HUES6 (cell line): ENCODE results near the gene KCTD19.
"Not testable (repeated sequence)": the region's sequence is repeated elsewhere in the genome, so short reads cannot be mapped to it uniquely, and the experiment has no call there.

Experiments used
- H3K27ac ChIP-seq: 2 replicates; pipeline ENCODE4 v1.7.0; 2013; ENCODE audit warnings: low read depth, mild to moderate bottlenecking, low read length, inconsistent platforms
- H3K27me3 ChIP-seq: 2 replicates; pipeline ENCODE4 v1.6.1; 2013; ENCODE audit warnings: low read length; ENCODE audit not compliant: control insufficient read depth, insufficient read depth
- H3K36me3 ChIP-seq: 2 replicates; pipeline ENCODE4 v1.6.1; 2013; ENCODE audit warnings: low read length; ENCODE audit not compliant: control insufficient read depth, insufficient read depth
- H3K4me1 ChIP-seq: 2 replicates; pipeline ENCODE4 v1.6.1; 2013; ENCODE audit warnings: low read length; ENCODE audit not compliant: control insufficient read depth, insufficient read depth
- H3K4me3 ChIP-seq: 2 replicates; pipeline ENCODE4 v1.5.1; 2013; ENCODE audit warnings: low read depth, low read length
- H3K9ac ChIP-seq: one replicate; pipeline ENCODE4 v1.6.1; 2013; ENCODE audit warnings: mild to moderate bottlenecking, low read length
- H3K9me3 ChIP-seq: 2 replicates; pipeline ENCODE4 v1.6.1; 2013; ENCODE audit warnings: low read depth, low read length; ENCODE audit not compliant: control insufficient read depth, insufficient read depth

The KCTD19 gene

DNA sequence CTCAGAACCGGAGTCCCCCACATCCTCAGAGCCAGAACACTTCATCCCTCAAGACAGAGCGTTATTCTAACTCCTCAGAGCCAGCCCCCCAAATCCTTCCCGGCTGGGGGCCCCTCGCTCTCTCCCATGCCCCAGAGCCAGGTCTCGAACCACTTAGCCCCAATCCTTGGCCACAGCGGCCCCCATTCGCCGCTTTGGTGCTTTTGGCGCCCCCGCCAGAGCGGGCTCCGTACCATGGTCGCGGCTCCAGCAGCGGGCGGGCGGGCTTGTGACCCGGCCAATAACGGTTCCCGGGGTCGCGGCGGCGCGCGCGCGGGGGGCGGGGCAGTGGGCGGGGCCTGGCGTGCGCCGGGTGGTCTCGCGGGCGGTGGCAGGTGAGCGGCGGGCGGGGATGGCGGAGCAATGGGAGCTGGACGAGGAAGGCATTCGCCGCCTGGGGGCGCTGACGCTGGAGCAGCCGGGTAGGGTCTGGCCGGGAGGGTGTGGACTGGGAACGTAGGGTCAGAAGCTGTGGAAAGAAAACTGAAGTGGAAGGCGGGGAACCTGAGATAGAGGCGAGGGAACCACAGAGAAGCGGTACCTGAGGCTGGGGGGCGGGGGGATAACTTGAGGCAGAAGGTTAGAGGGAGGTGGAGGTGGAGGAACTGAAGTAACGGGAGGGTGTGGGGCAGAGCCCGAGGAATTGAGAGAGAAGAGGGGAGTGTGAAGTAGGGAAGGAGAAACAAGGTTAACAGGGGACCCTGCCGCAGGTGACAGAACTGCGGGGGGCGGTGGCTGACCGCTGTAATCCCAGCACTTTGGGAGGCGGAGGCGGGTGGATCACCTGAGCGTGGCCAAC is at the start of gene KCTD19, which contains the start of gene LRRC36:
TSS of gene KCTD19 (minus strand) at position 270 of the 838 bp plus-strand sequence. CDS start at position 236, 34 bp downstream.
TSS of gene LRRC36 (plus strand) at position 344 of the 838 bp plus-strand sequence. CDS start at position 392, 48 bp downstream.
- Histone ChIP-seq H3K9ac (peak within 1 kb of the TSS; percentile 64), H3K27me3 (peaks cover 8% of the 10 kb centered on the region), H3K9me3 (no peaks in the 10 kb centered on the region), H3K27ac (no peak within 1 kb of the TSS), H3K36me3 (no peaks in the 10 kb centered on the region), H3K4me3 (peak within 1 kb of the TSS; percentile 79), H3K4me1 (no peaks in the 10 kb centered on the region)

DNA sequence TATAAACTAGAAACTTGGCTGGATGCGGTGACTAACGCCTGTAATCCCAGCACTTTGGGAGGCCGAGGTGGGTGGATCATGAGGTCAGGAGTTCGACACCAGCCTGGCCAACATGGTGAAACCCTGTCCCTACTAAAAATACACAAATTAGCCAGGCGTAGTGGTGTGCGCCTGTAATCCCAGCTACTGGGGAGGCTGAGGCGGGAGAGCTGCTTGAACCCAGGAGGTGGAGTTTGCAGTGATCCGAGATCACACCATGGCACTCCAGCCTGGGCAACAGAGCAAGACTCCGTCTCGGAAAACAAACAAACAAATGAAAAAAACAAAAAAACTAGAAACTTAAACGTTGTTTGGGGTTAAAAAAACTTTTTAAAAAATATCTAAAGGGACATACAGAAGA is 49.5 kb upstream of the KCTD19 start:
- H3K27me3 ChIP-seq, H3K9me3 ChIP-seq, H3K4me1 ChIP-seq, H3K27ac ChIP-seq, H3K4me3 ChIP-seq, H3K9ac ChIP-seq, H3K36me3 ChIP-seq: not testable (repeated sequence)

DNA sequence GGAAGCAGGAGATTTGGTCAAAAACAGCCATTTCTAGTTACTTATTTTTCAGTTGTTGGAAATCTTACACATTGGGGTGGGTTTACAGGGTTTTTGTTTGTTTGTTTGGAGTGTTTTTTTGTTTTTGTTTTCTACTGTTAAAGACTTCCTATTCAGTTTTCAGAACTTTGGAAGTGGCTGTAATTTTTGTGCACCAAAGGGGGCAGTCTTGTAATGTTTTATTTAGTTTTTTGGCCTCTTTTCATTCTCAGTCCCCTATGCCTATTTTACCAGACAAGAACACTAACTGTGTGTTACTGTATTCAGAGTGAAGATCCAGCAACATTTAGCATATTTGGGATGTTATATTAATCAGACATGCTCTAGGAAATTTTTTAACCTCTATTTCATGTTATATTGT is 46.1 kb upstream of the KCTD19 start:
- peaks cover 27% of the 10 kb centered on the region for H3K27me3 ChIP-seq
- no peak overlapping the region for H3K27ac ChIP-seq
- H3K36me3 ChIP-seq, result no peaks in the 10 kb centered on the region
- no peaks in the 10 kb centered on the region for H3K9me3 ChIP-seq
- H3K4me1 ChIP-seq, result no peaks in the 10 kb centered on the region
- no peak overlapping the region for H3K9ac ChIP-seq
- H3K4me3 ChIP-seq, result no peak overlapping the region

DNA sequence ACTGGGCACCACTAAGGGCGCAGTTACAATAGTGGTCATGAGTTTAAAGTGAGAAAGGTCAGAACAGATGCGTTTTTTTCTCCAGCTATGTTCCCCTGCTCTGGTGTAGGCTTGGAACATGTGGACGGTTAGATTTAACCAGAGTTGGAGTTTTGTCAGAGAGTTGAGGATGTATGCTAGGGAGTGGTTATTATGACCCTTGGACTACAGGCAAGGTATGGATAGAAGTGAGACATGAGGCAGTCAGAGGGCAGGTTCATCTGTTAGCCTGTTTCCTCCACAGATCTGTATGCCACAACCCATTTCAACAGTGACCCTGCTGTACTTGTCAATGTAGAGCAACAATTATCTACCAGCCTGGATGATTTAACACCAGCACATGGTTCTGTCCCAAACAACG is 44.1 kb upstream of the KCTD19 start:
- Histone ChIP-seq H3K4me1 (no peaks in the 10 kb centered on the region), H3K4me3 (no peak overlapping the region), H3K9me3 (no peaks in the 10 kb centered on the region), H3K36me3 (no peaks in the 10 kb centered on the region), H3K9ac (no peak overlapping the region), H3K27me3 (peaks cover 32% of the 10 kb centered on the region), H3K27ac (no peak overlapping the region)

DNA sequence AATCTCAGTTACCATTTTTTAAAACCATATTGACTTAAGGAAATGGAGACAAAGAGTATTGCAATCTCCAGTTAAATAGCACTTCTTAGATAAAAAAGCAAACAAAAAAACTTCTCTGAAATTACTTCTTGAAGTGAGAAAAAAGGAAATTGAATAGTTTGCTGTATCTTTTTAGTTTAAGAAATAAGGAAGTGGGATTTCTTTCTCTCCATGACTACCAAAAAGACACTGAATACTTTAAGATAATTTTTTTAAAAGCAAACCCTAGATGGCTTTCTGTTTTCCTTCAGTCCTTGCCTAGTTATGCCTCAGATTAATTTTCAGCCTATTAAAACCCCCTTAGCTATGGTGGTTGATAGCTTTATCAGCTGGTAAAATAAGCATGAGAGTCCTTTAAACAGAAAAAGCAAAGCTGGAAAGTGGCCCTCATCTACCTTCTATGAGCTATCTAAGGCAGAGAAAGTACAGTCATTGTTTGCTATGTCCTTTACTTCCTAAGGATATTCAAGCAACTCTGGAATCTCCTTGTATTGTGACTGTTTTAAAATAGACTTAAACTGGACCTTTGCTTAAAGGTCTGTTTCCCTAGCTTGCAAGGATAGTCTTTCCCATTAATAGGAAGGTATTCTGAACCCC is 38.2 kb upstream of the KCTD19 start:
- H3K4me3 ChIP-seq, result no peak overlapping the region
- H3K9ac ChIP-seq, result no peak overlapping the region
- no peaks in the 10 kb centered on the region for H3K9me3 ChIP-seq
- H3K4me1 ChIP-seq, result no peaks in the 10 kb centered on the region
- no peak overlapping the region for H3K27ac ChIP-seq
- no peaks in the 10 kb centered on the region for H3K36me3 ChIP-seq
- H3K27me3 ChIP-seq, result peaks cover 35% of the 10 kb centered on the region

DNA sequence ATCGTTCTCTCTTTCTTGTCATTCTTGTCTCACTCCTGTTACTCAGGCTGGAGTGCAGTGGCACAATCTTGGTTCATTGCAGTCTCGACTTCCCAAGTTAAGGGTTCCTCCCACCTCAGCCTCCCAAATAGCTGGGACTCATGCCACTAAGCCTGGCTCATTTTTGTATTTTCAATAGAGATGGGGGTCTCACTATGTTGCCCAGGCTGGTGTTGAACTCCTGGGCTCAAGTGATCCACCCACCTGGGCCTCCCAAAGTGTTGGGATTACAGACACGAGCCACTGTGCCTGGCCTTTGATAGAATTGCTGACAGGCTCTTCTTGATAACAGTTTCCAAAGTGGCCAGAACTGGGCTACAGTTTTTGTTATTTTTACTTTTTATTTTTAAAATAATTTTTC is 34.5 kb upstream of the KCTD19 start:
- no peak overlapping the region for H3K4me3 ChIP-seq

DNA sequence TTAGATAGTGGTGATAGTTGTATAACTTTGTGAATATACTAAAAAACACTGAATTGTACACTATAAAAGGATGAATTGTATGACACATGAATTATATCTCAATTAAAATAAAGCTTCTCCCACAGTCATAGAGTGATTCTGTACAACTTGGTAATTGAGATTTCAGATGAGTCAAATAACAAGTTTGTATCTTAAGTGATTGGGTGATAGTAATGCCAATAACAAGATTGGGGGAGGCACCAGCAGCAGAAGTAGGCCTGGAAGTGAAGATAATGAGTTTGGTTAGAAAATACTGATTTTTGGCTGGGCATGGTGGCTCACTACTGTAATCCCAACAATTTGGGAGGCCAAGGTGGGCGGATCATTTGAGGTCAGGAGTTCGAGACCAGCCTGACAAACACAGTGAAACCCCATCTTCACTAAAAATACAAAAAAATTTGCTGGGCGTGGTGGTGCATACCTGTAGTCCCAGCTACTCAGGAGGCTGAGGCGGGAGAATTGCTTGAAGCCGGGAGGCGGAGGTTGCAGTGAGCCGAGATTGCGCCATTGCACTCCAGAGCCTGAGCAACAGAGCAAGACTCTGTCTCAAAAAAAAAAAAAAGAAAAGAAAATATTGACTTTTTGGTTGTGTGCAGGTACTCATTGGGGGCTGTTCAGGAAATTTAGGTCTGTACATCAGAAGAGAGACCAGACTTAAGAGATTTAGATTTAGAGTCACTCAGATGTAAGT is 33.2 kb upstream of the KCTD19 start:
- not testable (repeated sequence) for H3K27ac ChIP-seq, H3K9ac ChIP-seq, H3K36me3 ChIP-seq, H3K4me3 ChIP-seq, H3K27me3 ChIP-seq, H3K4me1 ChIP-seq, H3K9me3 ChIP-seq

More for the DNA sequence above, 34.5 kb upstream of the KCTD19 start:
- Histone ChIP-seq H3K9ac (no peak overlapping the region), H3K27me3 (peaks cover 16% of the 10 kb centered on the region), H3K9me3 (no peaks in the 10 kb centered on the region), H3K4me1 (no peaks in the 10 kb centered on the region), H3K27ac (no peak overlapping the region), H3K36me3 (no peaks in the 10 kb centered on the region)

DNA sequence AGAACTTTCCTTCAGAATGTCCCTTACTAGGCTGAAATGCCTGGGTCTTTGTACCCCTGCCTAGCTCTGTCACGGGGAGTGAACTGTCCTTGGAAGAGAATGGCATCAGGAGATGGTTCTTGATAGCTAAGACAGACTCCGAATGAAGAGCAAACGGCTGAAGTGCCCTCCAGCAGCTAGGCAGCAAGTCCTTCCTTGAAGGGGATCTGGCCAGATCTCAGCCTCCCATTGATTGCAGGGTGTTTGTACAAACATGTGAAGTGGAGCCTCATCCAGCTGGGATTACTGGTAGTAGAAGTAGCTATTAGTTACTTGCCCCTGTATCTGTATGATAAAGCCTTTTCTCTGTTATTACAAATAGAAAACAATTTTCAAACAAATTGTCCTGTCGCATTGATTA is 31.0 kb upstream of the KCTD19 start:
- H3K27ac ChIP-seq, result no peak overlapping the region
- H3K27me3 ChIP-seq, result no peaks in the 10 kb centered on the region; the same call in none of the 2 replicates
- H3K9me3 ChIP-seq, result no peaks in the 10 kb centered on the region
- no peaks in the 10 kb centered on the region for H3K36me3 ChIP-seq
- H3K4me1 ChIP-seq, result no peaks in the 10 kb centered on the region
- no peak overlapping the region for H3K9ac ChIP-seq
- H3K4me3 ChIP-seq, result no peak overlapping the region

DNA sequence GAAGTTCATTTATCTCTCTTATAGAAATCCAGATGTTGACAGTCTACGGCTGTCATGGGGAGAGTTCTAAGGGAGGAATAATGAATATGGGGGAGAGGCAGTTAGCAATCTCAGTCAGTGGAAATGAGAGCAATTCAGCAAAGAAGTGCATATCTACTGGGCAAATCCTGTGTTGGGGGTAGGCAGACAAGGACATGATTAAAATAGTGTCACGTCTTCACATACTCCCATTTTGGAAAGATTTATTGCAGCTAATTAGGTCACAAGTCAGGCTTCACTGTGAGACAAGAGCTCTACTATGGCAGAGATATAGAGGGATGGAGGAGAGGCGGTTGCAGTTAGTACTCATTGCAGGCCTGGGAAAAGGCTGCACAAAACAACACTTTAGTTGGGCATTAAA is 29.9 kb upstream of the KCTD19 start:
- Histone ChIP-seq H3K9ac (no peak overlapping the region), H3K27ac (no peak overlapping the region), H3K27me3 (no peaks in the 10 kb centered on the region; the same call in none of the 2 replicates), H3K9me3 (no peaks in the 10 kb centered on the region), H3K4me3 (no peak overlapping the region), H3K4me1 (no peaks in the 10 kb centered on the region), H3K36me3 (no peaks in the 10 kb centered on the region)

DNA sequence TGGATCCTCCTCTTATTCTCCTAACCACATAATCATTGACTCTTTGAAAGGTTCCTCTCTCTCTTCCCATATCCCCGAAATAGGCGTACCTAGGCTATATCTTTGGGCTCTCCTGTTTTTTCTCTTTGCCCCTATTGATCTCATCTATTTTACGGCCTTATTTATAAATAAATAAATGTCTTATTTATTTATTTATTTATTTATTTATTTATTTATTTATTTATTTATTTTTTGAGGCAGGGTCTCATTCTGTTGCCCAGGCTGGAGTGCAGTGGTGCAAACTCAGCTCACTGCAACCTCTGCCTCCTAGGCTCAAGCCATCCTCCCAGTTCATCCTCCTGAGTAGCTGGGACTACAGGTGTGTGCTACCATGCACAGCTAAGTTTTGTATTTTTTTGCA is 25.9 kb upstream of the KCTD19 start:
- not testable (repeated sequence) for H3K27me3 ChIP-seq, H3K9ac ChIP-seq, H3K27ac ChIP-seq, H3K36me3 ChIP-seq, H3K4me3 ChIP-seq, H3K9me3 ChIP-seq, H3K4me1 ChIP-seq

DNA sequence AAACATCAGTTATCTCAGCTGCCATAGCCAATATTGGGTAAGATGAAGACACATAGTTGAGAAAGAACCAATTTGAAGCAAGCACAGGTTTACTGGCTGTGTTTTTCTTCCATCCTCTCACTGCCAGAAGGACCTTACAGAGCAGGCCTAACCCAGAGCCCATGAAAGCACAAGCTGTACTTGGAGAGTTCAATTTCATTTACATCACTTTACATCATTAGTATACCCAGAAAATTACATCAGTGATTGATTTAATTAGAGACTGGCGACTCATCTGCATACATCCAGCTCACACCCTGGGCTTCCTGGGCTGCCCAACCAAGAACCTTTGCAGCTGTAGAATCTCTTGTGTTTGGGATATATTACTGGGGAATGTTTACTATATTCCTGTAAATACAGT is 23.8 kb upstream of the KCTD19 start:
- no peaks in the 10 kb centered on the region for H3K9me3 ChIP-seq
- H3K4me1 ChIP-seq, result no peaks in the 10 kb centered on the region
- H3K9ac ChIP-seq, result no peak overlapping the region
- H3K27ac ChIP-seq, result no peak overlapping the region
- no peak overlapping the region for H3K4me3 ChIP-seq
- H3K27me3 ChIP-seq, result no peaks in the 10 kb centered on the region; the same call in 1 of the 2 replicates
- H3K36me3 ChIP-seq, result no peaks in the 10 kb centered on the region
